GM19328 (cell line): Measurements from ENCODE around the gene HIPK3.
"Not testable (repeated sequence)": the region's sequence is repeated elsewhere in the genome, so short reads cannot be mapped to it uniquely, and the experiment has no call there.

Experiments
- ATAC-seq: cut with Tn5 transposase; IDR thresholded peaks from one replicate; pipeline ENCODE4 v1.9.1; 2021; ENCODE audit warnings: mild to moderate bottlenecking, moderate library complexity; ENCODE audit not compliant: unreplicated experiment

Gene HIPK3

DNA sequence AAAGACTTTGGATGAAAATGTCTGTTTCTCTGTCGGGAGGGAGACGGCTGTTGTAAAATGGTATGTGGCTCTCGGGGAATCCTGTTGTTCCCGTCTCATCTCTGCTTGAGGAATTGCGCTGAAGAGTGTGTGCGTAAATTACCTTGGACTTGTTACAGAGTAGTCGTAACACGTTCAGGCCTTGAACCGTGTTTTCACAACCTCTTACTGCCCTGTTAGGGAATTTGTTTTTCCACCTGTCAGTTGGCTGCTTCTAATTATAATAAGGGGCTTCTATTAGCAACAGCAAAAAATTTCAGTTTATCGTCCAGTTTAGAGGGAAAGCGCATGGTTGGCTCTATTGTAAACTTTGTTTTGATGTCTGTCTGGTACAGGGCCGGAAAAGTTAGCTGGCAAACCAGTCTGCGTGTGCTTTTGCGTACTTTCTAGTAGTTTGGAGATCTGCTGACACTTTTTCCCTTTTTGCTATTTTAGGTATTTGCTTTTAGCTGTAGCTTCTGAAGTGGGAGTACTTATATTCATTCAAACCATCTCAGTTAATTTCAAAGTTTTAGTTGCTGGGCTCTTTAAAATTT is 1.5 kb downstream of the HIPK3 start:
- ATAC-seq: no peak

DNA sequence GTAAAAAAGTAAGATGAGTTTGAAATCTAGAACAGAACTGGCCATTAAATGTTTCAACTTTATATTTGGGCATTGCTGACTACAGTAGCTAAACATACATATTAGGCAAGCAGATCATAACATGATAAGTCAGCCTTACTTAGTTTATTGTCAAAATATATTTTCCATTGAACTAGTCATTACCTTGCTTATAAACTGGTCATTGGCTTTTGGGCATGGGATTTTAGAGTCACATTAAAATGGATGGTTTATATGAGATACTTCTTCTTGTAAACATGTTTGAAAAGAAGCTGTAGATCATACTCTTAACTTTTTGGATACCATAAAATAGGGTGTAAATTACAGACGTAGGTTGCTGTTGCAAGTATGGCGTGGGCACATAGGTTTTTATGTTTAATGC is 2.7 kb downstream of the HIPK3 start:
- ATAC-seq: no peak

DNA sequence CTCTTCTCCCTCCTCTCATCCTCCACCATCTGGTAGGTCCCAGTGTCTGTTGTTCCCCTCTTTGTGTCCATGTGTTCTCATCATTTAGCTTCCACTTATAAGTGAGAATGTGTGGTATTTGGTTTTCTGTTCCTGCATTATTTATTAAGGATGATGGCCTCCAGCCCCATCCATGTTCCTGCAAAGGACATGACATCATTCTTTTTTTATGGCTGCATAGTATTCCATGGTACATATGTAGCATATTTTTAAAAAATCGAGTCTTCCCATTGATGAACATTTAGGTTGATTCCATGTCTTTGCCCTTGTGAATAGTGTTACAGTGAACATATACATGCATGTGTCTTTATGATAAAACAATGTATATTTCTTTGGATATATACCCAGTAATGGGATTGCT is 4.2 kb downstream of the HIPK3 start:
- not testable (repeated sequence) for ATAC-seq

DNA sequence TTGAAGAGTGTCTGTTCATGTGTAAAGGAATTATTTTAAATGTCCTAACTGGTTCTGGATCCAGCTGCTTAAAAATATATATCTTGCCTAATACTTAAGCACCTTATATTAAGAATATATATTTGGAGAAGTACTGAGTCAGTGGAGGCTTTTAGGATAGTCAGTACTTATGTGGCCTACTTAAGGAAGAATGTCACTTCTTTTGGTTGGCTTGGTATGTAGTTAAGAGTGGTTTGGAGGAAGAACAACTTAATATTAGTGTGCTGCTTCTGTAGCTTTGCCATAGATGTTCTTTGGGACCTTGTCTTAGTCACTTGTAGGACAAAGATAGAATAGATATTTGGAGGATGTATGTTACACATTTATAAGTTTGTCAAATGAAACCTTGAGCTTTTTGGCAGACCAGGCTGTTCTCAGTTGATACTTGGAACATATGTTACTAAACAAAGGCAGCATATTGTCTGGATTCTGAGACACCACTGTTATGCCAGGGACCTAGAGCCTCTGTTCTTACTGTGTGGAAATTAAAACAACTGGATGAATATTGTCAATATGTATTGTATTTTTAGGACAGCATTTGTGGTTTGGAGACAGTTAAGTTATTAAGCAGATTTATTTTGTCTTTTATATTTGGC is 4.9 kb downstream of the HIPK3 start:
- no peak for ATAC-seq

DNA sequence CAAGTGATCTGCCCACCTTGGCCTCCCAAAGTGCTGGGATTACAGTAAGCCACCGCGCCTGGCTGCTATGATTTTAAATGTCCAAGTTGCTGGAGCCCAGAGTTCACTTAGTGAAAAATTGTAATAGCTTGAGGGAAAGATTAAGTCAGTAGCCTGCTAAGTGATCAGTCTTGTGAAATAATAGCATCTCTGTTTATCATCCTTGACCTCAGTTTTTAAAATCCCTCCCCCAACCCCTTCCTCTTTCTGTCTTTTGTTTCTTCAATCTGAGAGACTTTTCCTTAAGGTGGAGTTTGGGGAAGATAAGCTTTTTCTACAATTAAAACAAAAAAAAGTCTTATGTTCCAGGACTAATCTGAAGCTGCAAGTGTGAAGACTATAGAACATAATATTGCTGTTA is 6.4 kb downstream of the HIPK3 start:
- ATAC-seq: no peak

DNA sequence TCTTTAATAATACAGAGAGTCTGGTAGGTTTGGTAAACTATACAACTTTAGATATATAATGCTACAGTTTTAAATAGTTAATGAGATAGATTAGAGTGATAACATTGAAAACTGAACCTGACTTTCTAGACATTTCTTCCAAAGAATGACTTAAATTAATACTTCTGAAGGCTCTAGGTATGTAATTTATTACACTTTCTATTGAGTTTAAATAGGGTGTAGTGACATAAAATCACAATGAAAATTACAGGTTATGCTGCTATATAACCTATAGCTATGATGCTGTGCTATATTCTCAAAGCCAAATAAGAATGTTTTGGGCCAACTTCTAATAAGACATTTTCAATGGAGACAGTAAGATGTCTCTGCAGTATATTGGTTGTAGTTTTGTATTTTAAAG is 7.7 kb downstream of the HIPK3 start:
- no peak for ATAC-seq

DNA sequence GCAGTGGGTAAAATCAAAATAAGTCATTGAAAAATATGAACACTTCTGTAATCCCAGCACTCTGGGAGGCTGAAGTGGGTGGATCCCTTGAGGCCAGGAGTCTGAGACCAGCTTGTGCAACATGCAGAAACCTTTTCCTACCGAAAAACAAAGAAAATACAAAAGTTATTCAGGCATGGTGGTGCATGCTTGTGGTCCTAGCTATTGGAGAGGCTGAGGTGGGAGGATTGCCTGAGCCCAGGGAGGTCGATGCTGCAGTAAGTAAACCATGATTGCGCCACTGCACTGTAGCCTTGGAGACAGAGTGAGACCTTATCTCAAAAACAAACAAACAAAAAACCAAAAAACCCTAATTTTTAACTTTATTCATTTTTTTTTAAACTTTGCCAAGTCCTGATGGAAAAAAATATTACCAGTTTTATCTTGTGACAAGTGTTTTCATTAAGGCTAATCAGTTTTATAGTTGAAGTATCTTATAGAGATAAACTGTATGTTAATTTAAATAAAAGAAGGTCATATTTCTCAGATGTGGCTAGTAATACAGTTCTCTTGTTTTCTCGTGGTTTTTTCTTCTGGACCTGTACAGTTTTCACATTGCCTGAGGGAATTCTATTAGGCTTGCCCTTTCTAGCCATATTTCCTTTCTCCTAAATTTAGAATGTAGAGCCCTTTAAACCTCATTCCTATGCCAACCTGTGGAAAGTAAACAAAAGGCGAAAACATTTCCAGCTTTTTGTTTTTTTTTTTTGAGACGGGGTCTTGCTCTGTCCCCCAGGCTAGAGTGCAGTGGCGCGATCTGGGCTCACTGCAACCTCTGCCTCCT is 9.4 kb downstream of the HIPK3 start:
- no peak for ATAC-seq

DNA sequence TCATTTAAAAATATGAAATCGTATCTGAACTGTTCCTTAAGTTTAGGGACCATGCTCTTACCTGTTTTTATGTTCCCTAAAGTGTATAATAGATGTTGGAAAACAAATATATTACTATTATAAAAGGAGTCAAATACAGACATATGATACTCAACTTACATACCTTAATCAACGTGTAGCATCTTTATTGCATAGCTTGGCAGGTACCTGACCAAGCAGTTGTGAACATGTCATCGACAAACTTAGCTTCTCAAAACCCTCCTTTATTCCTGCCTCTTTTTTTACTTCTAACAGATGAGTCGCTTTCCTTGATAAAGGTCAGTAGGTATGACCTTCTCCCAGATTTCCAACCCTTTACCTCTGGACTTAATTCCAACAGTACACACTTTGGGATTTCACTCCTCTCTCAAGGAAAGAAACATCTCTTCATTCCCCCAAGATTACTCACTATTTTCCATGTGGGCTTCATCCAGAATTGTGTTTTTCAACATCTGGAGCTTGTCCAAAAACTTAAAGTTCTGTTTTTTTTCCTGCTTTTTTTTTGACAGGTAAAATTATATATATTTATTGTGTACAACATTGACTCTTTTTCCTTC is 11.9 kb downstream of the HIPK3 start:
- ATAC-seq: no peak

DNA sequence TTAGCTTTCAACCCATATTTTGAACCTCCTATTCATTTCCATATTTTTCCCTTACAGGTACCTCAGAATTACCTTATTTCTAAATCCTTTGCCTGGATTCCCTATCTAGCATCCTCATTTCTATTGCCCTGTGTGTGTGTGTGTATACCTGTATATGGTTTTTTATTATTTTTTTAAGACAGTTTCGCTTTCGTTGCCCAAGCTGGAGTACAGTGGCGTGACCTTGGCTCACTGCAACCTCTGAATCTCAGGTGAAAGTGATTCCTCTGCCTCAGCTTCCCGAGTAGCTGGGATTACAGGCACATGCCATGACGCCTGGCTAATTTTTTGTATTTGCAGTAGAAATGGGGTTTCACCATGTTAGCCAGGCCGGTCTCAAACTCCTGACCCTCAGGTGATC is 12.6 kb downstream of the HIPK3 start:
- no peak for ATAC-seq

DNA sequence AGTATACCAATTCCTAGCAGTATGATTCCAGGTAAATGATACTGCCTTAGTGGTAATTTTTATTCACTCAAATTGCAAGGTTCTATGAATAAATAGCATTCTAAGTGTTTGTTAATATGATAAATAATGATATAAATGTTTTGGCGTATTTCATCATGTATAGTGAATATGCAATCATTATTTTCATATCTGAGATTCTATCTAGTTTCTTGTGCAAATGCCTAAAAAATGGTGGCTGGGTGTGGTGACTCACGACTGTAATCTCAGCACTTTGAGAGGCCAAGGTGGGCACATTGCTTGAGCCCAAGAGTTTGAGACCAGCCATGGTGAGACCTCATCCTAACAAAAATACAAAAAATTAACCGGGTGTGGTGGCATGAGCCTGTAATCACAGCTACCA is 13.9 kb downstream of the HIPK3 start:
- ATAC-seq: no peak

DNA sequence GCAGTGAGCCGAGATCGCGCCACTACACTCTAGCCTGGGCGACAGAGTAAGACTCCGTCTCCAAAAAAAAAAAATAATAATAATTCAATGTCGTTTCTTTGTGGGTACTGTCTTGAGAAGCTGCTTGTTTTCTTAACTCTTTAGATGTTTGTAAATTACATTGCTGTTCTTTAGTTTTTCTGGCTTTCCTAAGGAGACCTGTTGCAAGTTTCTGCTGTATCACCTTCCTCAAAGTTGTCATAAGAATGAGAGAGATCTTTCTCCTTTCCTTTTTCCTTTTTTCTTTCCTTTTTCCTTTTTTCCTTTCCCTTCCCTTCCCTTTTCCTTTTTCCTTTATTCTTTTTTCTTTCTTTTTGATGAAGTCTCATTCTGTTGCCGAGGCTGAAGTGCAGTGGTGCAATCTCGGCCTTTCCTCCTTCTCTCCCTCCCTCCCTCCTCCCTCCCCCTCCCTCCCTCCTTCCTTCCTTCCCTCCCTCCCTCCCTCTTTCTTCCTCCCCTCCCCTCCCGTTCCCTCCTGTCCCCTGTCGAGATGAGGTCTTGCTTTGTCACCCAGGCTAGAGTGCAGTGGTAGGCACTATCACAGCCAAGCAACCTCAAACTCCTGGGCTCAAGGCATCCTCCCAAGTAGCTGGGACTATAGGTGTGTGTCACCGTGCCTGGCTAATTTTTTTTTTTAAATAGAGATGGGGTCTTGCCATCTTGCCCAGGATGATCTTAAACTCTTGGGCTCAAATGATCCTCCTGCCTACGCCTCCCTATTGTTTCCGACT is 15.3 kb downstream of the HIPK3 start:
- ATAC-seq: no peak

DNA sequence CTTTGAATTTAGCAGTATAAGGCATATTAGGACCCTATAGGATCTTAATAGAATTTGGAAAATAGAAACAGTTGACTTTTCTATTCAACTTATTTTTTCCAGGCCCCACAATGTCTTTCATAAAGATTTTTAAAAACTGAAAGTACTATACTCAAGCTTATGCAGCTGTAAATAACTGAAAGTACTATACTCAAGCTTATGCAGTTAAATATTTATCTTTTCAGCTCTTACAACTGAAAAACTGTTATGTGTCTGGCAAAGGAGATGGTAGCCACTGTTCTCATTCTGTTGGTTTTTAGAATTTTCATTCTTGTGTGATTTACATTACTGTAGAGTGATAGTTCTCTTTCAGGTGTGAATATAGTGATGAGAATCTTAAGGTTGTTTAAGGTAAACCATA is 16.5 kb downstream of the HIPK3 start:
- no peak for ATAC-seq

DNA sequence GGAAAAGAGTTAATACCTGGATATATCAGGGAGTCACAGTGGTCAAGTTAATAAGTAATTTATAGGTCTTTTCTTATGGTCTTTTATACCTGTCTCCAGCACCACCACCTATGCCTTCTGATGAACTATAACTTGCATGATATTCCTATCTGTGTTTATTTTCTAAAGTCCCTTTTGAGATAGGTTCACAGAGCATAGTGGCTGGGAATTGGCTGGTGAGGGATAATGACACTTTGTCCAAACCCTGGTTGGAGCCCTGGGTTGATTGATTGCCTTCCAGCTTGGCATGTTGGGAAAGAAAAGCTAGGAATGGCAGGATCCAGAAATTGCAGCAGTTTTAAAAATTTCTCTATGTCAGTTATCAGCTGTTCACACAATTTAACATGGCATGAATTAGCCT is 23.2 kb downstream of the HIPK3 start:
- ATAC-seq: no peak

DNA sequence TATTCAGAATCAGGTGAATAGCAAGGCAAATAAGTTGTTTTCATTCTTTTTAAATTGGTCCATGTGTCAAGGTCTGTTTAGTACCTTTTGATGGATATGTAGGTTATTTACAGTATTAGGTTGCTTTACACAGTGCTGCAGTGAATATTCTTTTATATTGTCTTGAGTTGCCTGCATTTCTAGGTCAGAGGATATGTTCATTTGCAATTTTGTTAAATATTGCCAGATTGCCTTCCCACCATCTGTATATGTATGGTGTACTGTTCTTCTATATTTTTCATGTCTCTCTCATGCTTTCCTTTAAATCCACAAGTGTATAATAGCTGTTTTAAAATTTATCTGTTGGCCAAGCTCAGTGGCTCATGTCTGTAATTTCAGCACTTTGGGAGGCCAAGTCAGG is 24.6 kb downstream of the HIPK3 start:
- no peak for ATAC-seq

DNA sequence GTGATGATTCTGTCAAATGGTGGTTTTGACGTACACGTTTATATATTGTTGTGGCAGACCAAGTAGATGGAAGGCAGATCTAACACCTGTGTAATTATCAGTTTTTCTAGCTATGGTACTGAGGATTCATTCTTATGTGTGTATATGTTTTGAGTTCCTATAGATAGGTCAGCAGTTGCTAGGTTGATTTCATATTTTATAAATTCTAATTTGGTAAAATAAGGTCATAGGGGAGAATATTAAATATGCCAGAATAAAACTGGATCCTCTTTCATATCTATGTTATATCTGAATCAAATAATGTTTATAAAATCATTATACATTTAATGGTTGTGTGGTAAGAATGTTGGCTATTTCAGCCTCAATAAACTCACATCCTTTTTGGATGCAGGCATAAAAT is 27.6 kb downstream of the HIPK3 start:
- no peak for ATAC-seq

DNA sequence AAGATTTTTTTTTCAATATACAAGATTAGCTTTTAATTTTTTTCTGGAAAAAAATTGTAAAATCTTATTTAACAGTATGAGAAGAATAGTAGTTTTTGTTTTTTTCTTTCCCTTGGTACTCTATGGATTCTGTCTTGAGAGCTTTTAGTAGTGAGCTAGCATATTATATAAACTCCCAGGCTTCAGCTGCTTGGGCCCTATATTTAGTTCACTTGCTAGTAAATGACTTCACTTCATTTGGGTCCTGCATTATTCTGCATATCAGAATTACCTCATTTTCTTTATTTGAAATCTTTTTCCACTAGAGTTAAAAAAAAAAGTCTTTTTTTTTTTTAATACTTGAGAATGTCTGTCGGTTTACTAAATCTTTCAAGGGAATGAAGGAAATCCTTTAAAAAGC is 33.1 kb downstream of the HIPK3 start:
- ATAC-seq: no peak

DNA sequence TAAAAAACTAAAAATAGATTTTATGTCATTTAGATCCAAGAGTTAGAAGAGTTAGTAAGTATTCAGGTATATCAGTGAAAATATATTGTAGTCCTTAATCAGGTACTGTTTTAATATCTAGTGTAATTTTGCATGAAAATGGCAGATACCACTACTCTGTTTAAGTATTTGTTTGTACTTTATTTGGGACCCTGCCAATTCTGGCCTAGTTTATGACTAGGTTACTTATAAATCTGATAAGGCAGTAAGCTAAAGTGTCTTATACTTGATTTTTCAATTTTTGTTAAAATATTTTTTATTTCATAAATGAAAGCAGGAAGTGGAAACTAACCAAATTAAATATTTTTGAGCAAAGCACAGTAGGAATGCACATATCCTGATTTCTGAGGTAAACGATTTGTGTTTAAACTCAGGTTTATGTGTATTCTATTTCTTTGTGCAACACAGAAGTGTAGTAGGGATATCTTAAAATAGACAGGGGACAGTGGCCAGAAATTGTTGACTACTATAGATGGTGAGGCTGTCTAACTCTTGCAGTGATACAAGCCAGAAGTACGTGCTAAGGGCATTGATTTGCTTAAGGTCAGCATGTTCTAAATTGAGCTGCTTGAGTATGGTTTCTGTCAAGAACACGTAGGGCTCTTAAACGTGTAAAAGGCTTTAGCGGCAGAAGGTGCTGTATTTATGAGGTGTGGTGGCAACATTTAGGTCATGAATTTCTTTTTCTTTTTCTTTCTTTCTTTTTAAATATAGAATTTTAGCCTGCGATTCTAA is 34.0 kb downstream of the HIPK3 start:
- peak; percentile 82 for ATAC-seq

DNA sequence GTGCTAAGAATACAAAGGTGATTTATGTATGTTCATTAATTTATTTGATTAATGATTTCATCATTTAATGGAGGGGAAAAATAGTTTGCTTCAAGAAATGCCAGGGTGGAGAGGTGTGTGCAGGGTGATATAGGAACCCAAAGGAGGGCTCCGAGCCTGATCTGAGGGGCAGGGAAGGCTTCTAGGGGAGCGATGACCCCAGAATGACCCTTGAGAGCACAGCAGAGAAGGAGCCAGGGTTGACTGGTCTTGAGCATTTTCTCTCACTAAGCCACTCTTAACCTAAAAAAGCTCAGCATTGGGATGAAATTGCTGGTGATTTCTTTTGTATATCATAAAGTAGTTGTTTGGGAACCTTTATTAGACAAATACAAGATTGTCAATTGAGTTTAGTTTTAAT is 35.1 kb downstream of the HIPK3 start:
- ATAC-seq: no peak

DNA sequence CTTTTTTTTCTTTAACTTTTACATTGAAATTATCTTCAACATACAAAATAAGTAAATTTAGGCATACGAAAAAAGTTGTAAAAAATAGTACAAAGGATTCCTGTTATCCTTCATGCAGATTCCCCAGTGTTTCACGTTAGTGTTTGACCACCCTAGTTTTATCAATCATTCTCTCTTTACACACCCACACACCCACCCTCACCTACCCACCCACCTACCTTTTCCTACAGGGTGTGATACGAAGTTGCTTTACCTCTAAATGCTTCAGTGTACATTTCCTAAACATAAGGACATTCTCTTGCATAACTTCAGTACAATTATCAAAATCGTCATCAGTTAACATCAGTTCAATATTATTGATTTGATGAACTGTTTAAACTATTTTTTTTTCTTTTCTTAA is 37.0 kb downstream of the HIPK3 start:
- no peak for ATAC-seq

DNA sequence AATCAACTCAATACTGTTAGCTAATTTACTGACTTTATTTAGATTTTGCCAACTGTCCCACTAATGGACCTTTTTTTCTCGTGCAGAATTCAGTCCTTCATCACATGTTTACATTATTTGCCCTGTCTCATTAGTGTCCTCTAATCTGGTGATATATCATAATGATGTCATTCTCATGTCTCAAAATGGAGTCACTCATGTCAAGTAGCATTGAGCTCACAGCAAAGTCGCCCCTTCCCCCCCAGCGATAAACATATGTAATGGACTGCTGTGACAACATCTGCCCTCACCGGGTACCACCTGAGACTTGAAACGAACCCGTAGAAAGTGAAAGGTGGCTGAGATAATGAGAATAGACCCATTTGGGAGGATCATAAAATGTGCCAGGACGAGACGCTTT is 37.6 kb downstream of the HIPK3 start:
- no peak for ATAC-seq

DNA sequence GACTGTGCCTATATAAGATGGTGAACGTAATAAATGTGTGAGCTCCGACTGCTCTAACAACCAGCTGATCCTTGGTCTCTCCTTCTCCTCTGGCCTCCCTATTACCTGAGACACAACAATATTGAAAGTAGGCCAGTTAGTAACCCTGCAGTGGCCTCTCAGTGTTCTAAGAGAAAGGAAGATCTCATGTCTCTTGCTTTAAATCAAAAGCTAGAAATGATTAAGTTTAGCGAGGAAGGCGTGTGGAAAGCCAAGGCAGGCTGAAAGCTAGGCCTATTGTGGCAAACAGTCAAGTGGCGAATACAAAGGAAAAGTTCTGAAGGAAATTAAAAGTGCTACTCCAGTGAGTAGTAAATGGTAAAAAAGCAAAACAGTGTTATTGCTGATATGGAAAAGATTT is 39.5 kb downstream of the HIPK3 start:
- ATAC-seq: no peak
